Measurements from ENCODE around the gene CDCA7.
"Not testable (repeated sequence)": the region's sequence is repeated elsewhere in the genome, so short reads cannot be mapped to it uniquely, and the experiment has no call there.

The CDCA7 gene

GRCh38 chr2:173359231-173359630 lies 4.6 kb downstream of the CDCA7 start:
- no peak for DNase-seq

DNA sequence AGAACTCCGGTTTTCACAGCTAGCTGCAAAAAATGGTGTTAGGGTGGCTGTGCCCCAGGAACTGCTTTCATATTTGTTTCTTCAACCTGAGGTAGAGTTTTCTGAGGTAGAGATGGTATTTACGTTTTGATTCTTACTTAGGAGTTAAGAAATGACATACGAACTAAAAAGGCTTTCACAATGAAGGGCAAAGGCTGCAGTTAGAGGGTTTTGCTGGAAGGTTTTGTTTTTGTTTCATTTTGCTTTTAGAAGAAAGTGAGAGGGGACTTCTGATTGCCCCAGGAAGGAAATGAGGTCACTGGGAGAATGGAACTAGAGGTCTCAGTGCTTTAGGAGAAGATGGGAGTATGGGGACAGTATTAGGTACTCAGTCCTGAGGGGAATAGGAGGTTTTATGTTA lies 15.5 kb downstream of the CDCA7 start:
- no peak for DNase-seq

- DNase-seq: no peak
Measured at GRCh38 chr2:173371023-173371422, 16.4 kb downstream of the CDCA7 start.

- no peak for DNase-seq
Measured at GRCh38 chr2:173373290-173373689, 18.6 kb downstream of the CDCA7 start.

DNA sequence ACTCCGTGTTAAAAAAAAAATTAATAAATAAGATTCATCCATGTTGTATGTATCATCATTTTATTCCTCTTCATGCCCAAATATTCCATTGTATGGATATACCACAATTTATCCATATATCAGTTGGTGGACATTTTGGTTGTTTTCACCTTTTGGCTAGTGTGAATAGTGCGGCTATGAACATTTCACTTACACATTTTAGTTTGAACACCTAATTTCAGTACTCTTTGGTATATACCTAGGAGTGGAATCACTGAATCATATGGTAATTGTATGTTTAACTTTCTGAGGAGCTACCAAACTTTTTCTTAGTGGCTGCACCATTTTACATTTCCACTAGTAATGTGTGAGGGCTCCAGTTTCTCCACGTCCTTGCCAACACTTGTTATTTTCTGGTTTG lies 20.0 kb downstream of the CDCA7 start:
- no peak for DNase-seq

DNA sequence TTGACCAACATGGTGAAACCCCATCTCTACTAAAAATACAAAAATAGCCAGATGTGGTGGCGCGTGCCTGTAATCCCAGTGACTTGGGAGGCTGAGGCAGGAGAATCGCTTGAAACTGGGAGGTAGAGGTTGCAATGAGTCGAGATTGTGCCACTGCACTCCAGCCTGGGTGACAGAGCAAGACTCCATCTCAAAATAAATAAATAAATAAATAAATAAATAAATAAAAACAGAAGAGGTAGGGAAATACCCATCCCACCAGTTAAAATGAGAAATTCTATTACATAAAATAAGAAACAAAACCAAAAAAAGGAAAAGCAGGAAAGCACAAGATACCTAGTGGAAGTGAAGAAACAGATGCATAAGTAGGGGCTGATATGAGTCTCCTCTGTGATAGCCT lies 30.9 kb downstream of the CDCA7 start:
- DNase-seq: not testable (repeated sequence)

DNA sequence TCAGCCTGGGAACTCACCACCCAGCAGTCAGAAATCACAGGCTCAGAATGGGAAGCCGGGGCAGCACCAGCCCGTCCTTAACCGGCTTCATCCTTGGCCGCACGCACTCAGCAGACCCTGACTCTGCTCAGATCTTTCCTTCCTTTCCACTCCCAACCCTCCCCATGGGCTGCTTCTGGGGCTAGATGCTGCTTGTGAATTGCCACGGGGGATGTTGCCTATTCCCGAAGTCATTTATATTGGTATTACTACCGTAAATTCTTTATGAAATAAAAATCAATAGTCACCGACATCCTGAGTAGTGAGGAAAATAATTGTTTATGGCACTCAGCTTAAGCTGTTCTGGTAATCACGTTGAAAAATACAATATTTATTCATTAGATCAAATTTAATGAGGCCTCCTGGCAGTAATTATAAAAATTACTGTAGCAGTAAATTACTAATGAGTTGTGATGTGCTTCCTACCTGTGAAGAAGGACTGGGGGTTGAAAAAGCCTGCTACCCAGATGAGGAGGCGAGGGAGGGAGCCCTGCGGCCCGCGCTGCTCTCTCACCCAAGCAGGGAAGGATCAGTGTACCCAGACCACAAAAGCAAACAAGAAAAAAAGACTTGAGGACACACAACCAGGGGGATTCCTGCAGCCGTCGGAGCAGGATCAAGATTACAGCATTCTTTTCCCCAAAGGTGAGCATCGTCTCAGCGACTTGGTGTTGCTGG lies 31.5 kb downstream of the CDCA7 start:
- DNase-seq: no peak

GRCh38 chr2:173386738-173387065 lies 32.0 kb downstream of the CDCA7 start:
- DNase-seq: no peak

GRCh38 chr2:173387079-173387478 lies 32.4 kb downstream of the CDCA7 start:
- DNase-seq: no peak

- no peak for DNase-seq
Measured at GRCh38 chr2:173387660-173388059, 33.0 kb downstream of the CDCA7 start.

- no peak for DNase-seq
Measured at GRCh38 chr2:173388795-173389194, 34.1 kb downstream of the CDCA7 start.

DNA sequence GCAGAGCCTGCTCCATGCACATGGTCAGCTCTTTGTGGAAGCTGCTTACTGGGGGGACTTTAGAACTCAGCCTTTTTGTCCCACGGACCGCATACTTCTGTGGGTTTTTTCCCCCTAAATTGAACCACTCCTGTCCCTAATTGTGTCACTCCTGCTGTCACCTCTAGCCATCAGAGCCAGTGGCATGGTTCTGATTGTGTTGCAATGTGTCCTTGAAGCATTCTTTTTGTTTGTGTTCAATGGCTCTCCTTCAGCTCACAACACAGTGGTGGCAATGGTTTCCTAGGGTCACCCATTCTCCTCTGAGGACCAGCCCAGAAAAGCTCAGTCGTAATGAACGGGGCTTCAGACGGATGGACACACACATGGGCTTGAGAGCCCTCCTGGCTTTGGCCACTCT lies 35.4 kb downstream of the CDCA7 start:
- DNase-seq: no peak

- no peak for DNase-seq
Measured at GRCh38 chr2:173392731-173393130, 38.1 kb downstream of the CDCA7 start.

DNA sequence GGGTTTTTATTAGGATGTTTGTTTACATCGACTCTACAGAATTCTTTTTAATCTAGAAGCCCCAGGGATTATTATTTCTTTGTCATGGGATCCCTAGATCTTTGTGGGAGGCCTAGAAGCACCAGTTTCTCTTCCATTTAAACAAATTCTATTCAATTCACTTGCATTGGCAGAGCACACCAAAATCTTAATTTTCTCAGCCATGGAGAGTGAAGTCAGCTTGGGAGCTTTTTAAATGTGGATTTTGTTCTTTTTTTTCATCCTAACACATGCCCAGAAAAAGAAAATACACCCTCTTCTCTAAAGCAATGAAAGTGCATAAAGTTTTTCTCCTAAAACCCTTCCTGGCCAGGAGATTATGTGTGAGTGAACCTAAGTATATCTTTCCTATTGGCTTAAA lies 38.5 kb downstream of the CDCA7 start:
- DNase-seq: no peak

- DNase-seq: no peak
Measured at GRCh38 chr2:173393636-173394035, 39.0 kb downstream of the CDCA7 start.

DNA sequence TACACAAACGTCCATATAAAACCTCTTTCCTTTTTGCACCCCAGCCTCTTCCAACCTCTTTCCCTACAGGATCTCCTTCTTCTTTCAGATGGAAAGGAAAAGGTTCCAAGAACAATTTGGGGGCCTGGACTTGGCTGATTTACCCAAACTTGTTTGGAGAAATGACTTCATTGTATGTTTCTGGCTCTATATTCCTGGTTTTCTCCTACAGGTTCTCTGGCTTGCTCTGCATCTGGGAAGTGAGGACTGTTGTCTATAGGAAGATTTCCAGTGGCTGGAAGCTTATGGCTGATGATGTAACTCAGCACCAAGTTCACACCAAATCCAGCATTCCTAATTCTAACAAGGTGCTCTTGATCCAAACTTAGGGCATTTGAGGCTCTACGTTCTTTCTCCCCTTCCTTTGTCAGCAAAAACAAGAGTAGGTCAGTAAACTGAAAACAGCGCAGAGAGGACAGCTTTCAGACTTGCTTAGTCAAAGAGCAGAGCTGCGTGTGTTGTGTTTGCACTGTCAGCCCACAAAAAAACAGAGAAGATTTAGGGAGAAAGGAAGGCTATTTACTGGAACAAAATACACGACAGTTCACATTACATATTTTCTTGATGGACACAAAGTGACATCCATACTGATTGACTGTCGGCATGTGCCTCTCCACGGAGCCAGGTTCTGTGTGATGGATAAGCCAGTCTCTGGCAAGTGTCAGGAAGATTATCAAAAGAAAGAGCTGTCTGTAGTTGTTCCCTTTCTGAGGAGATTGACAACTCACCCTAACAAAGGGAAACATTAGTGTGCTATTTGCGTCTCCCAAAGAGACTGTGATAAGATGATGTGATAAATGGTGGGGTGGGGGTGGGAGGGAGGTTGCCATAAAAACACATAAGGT lies 39.7 kb downstream of the CDCA7 start:
- no peak for DNase-seq

DNA sequence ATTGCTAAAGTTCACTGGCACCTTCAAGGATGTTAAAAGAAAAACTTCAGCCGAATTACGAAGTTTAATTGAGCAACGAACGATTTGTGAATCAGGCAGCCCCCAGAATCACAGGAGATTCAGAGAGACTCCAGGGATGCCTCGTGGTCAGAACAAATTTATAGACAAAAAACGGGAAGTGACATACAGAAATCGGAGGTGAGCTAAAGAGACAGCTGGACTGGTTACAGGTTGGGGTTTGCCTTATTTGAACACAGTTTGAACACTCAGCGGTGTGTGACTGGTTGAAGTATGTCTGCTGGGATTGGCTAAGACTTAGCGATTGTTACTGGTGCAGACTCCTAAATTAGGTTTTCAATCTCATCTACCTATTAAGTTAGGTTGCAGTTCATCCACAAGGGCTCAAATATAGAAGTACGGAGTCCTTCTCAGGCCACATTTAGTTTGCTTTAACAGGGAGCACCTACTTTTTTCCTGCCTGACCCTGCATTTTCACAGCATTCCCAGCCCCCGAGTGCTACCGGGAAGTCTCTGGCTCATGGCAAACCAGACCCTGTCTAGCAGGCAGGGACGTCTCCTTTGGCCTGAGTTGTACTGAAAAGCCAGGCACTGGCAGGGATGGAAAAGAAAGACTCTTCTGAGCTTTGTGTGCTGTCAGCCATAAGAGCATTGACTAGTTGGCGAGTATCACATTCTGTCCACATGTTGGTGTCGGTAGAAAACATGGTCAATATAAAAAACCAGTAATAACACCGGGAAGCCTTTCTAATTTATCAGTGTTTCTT lies 41.1 kb downstream of the CDCA7 start:
- no peak for DNase-seq

GRCh38 chr2:173397539-173397938 lies 42.9 kb downstream of the CDCA7 start:
- DNase-seq: no peak

GRCh38 chr2:173399229-173399628 lies 44.6 kb downstream of the CDCA7 start:
- DNase-seq: no peak

- DNase-seq: no peak
Measured at GRCh38 chr2:173400760-173401159, 46.1 kb downstream of the CDCA7 start.

DNA sequence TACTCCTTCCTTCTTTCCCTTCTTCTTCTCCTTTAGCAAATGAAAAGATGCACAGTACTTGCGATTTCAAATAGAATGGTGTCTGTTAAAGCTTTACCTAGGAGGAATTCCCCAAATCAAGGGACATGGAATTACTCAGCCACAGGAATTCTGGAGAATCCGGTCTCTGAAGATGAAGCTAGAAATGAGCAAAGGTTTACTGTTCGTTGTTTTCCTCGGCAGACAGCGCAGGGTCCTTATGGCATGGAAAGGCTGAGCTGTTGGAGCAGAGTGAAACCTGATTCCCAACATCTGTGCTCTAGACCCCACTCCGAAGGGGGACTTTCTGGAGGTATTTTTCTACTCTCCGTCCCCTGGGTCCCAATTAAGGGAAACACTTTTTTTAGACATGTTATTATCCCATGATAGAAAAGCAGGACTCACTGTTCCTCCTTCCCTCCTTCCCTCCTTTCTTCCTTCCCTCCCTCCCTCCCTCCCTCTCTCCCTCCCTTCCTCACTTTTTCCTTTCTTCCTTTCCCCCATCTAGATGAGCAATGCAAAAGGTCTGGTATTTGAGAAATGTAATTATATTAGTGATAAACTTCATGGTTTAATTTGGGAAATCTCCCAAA lies 47.1 kb downstream of the CDCA7 start:
- no peak for DNase-seq

GRCh38 chr2:173402405-173402974 lies 47.8 kb downstream of the CDCA7 start:
- peak; percentile 11 to 47 (median 32) for DNase-seq
